G401.6 (cell line): ENCODE measurements around the gene TARBP1.
"Not testable (repeated sequence)": the region's sequence is repeated elsewhere in the genome, so short reads cannot be mapped to it uniquely, and the experiment has no call there.

Source experiments
- FAIRE-seq: peaks from 2 replicates; lab custom pipeline; 2012; peaks lifted over from hg19 to GRCh38; lab: Jason Lieb, UNC

Gene TARBP1

GRCh38 chr1:234386122-234386521 is 92.9 kb downstream of the TARBP1 start:
- FAIRE-seq: no peak

- FAIRE-seq: no peak
Observed at GRCh38 chr1:234381699-234382555, 97.1 kb downstream of the TARBP1 start.

GRCh38 chr1:234379591-234380109 is 99.3 kb downstream of the TARBP1 start:
- not testable (repeated sequence) for FAIRE-seq

GRCh38 chr1:234375672-234376071 is 103.3 kb downstream of the TARBP1 start:
- FAIRE-seq: no peak

GRCh38 chr1:234373959-234374254 is 105.1 kb downstream of the TARBP1 start:
- FAIRE-seq: no peak

GRCh38 chr1:234373064-234373958 is 105.7 kb downstream of the TARBP1 start, which contains the start of gene COA6:
COA6 (plus strand) TSS chr1:234373456; CDS start chr1:234373467, 11 bp downstream.
- peak; percentile 92 for FAIRE-seq

GRCh38 chr1:234372011-234372757 is 106.8 kb downstream of the TARBP1 start:
- FAIRE-seq: no peak

- no peak for FAIRE-seq
Observed at GRCh38 chr1:234371414-234371813, 107.6 kb downstream of the TARBP1 start.

GRCh38 chr1:234369784-234370183 is 109.2 kb downstream of the TARBP1 start:
- no peak for FAIRE-seq

- no peak for FAIRE-seq
Observed at GRCh38 chr1:234369033-234369430, 109.9 kb downstream of the TARBP1 start.

GRCh38 chr1:234368320-234369032 is 110.5 kb downstream of the TARBP1 start:
- FAIRE-seq: no peak

GRCh38 chr1:234362558-234362957 is 116.4 kb downstream of the TARBP1 start:
- no peak for FAIRE-seq

GRCh38 chr1:234361102-234361603 is 117.8 kb downstream of the TARBP1 start:
- FAIRE-seq: no peak

- no peak for FAIRE-seq
Observed at GRCh38 chr1:234357831-234358230, 121.1 kb downstream of the TARBP1 start.

- FAIRE-seq: not testable (repeated sequence)
Observed at GRCh38 chr1:234356615-234357269, 122.2 kb downstream of the TARBP1 start.

- FAIRE-seq: no peak
Observed at GRCh38 chr1:234355782-234356510, 123.0 kb downstream of the TARBP1 start.

GRCh38 chr1:234348964-234349363 is 130.0 kb downstream of the TARBP1 start:
- no peak for FAIRE-seq

- no peak for FAIRE-seq
Observed at GRCh38 chr1:234345237-234345636, 133.7 kb downstream of the TARBP1 start.

GRCh38 chr1:234342774-234343173 is 136.2 kb downstream of the TARBP1 start:
- FAIRE-seq: no peak
